ENCODE results near the gene MOB2. TPM values are rescaled to one million over a fixed set of nuclear protein-coding genes. Genes with fewer than 3 reads are reported as not detected.

MOB2 gene
- total RNA-seq, 1 donor from 2014 or later = 41.3 TPM

- intact Hi-C loops (cut with micrococcal nuclease) = no loop called here
These were observed 65.3 kb downstream of the MOB2 start for GRCh38 chr11:1421291-1421690.

DNA sequence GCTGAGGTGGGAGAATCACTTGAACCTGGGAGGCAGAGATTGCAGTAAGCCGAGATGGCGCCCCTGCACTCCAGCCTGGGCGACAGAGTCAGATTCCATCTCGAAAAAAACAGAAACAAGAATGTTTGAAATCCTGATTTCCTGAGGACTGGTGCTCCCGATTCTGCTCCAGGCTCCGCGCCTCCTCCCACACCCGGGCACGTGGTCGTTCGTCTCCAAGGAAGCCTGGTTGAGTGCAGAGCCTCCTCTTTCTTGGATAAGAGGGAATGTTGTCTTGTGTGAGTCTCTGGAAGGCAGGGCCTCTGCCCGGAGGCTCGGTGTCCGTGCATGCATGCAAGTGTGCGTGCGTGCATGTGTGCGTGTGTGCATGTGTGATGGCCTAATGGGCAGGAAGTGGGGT lies 66.8 kb downstream of the MOB2 start:
- intact Hi-C loops (cut with micrococcal nuclease) = no loop called here

Other genes starting within 250 kb of the MOB2 start
- 26.2 and 29.8 TPM in 2 replicates for gene TOLLIP, start 177.1 kb downstream of the MOB2 start, total RNA-seq
- 0.09 TPM in 1 of 2 replicates, not detected in the other for gene BRSK2, start 96.8 kb downstream of the MOB2 start, total RNA-seq
- 0.30 and 0.80 TPM in 2 replicates for gene DUSP8, start 85.5 kb upstream of the MOB2 start, total RNA-seq
- gene KRTAP5-1, start 98.5 kb upstream of the MOB2 start, total RNA-seq = not detected in 2 replicates
- gene KRTAP5-2, start 111.5 kb upstream of the MOB2 start, total RNA-seq = not detected in 2 replicates
- gene KRTAP5-3, start 121.7 kb upstream of the MOB2 start, total RNA-seq = not detected in 2 replicates
- not detected in 2 replicates for gene KRTAP5-4, start 135.4 kb upstream of the MOB2 start, total RNA-seq
- not detected in 2 replicates for gene KRTAP5-5, start 143.0 kb upstream of the MOB2 start, total RNA-seq
- gene KRTAP5-6, start 210.4 kb upstream of the MOB2 start, total RNA-seq = not detected in 2 replicates